Measurements from ENCODE around the gene EYA4. TPM values are rescaled to one million over a fixed set of nuclear protein-coding genes. Genes with fewer than 3 reads are reported as not detected.

The EYA4 gene
- total RNA-seq, 4 donors from 2014 or later, result 0.09 to 1.1 (median 0.61) TPM

- WGBS, 2 donors, result 49 to 54% methylated on average over 5 of the region's 5 CpGs
- H3K9me3 ChIP-seq, result no peaks in the 10 kb centered on the region
- no peaks in the 10 kb centered on the region for H3K27me3 ChIP-seq
- no peak overlapping the region for H3K4me3 ChIP-seq
- no peaks in the 10 kb centered on the region for H3K36me3 ChIP-seq
- no peak overlapping the region for H3K27ac ChIP-seq
- no peak for TF ChIP-seq POLR2A (IDR thresholded peaks at IDR 0.05)
- TF ChIP-seq CTCF (IDR thresholded peaks at IDR 0.05), result no peak
- no peaks in the 10 kb centered on the region for H3K4me1 ChIP-seq
- intact Hi-C loops (cut with DNase I), result no loop called here
- no peak for DNase-seq
Observed at GRCh38 chr6:133358574-133359150, 117.5 kb downstream of the EYA4 start.

GRCh38 chr6:133359256-133359655, 118.1 kb downstream of the EYA4 start:
- Histone ChIP-seq H3K4me1 (no peaks in the 10 kb centered on the region), H3K36me3 (no peaks in the 10 kb centered on the region), H3K27me3 (no peaks in the 10 kb centered on the region), H3K4me3 (no peak overlapping the region), H3K9me3 (no peaks in the 10 kb centered on the region), H3K27ac (no peak overlapping the region)
- 71 to 76% methylated on average over 1 of the region's 1 CpG for WGBS, 2 donors
- DNase-seq, result no peak
- intact Hi-C loops (cut with DNase I), result no loop called here
- TF ChIP-seq POLR2A (IDR thresholded peaks at IDR 0.05), result no peak
- no peak for TF ChIP-seq CTCF (IDR thresholded peaks at IDR 0.05)

- TF ChIP-seq POLR2A (IDR thresholded peaks at IDR 0.05) (no peak), CTCF (IDR thresholded peaks at IDR 0.05) (no peak)
- no peaks in the 10 kb centered on the region for H3K9me3 ChIP-seq
- no peaks in the 10 kb centered on the region for H3K36me3 ChIP-seq
- intact Hi-C loops (cut with DNase I), result no loop called here
- no peak overlapping the region for H3K27ac ChIP-seq
- H3K4me1 ChIP-seq, result no peaks in the 10 kb centered on the region
- WGBS, 2 donors, result 67 to 69% methylated on average over 1 of the region's 1 CpG
- no peaks in the 10 kb centered on the region for H3K27me3 ChIP-seq
- no peak for DNase-seq
- H3K4me3 ChIP-seq, result no peak overlapping the region
Observed at GRCh38 chr6:133359760-133360159, 118.6 kb downstream of the EYA4 start.

GRCh38 chr6:133360194-133360593, 119.0 kb downstream of the EYA4 start:
- Histone ChIP-seq H3K9me3 (no peaks in the 10 kb centered on the region), H3K27me3 (no peaks in the 10 kb centered on the region), H3K4me3 (no peak overlapping the region), H3K4me1 (no peaks in the 10 kb centered on the region), H3K36me3 (no peaks in the 10 kb centered on the region), H3K27ac (no peak overlapping the region)
- no peak for DNase-seq
- 80 to 85% methylated on average over 5 of the region's 5 CpGs for WGBS, 2 donors
- intact Hi-C loops (cut with DNase I), result no loop called here
- TF ChIP-seq POLR2A (IDR thresholded peaks at IDR 0.05), result no peak
- TF ChIP-seq CTCF (IDR thresholded peaks at IDR 0.05), result no peak

GRCh38 chr6:133362813-133363212, 121.7 kb downstream of the EYA4 start:
- H3K9me3 ChIP-seq, result no peaks in the 10 kb centered on the region
- WGBS, 2 donors, result 74 to 83% methylated on average over 4 of the region's 4 CpGs
- H3K4me3 ChIP-seq, result no peak overlapping the region
- no peak for DNase-seq
- H3K27me3 ChIP-seq, result no peaks in the 10 kb centered on the region
- H3K36me3 ChIP-seq, result no peaks in the 10 kb centered on the region
- no peak overlapping the region for H3K27ac ChIP-seq
- TF ChIP-seq POLR2A (IDR thresholded peaks at IDR 0.05), result no peak
- TF ChIP-seq CTCF (IDR thresholded peaks at IDR 0.05), result no peak
- no peaks in the 10 kb centered on the region for H3K4me1 ChIP-seq
- intact Hi-C loops (cut with DNase I), result no loop called here

Measured in esophagus squamous epithelium (tissue), 5 donors.